Activated CD8-positive, alpha-beta T cell treated with anti-CD3 and anti-CD28 coated beads, Interleukin-2, amount 10 ng/mL, durations not matched to agents 7 days and 5 days (primary cell): ENCODE results near the gene OR10X1. TPM values are rescaled to one million over a fixed set of nuclear protein-coding genes. Genes with fewer than 3 reads are reported as not detected.

Experiments
- ATAC-seq: fragments of 150-1000 bp; cut with Tn5 transposase; one replicate; pipeline ENCODE4 v1.10.0; 2021; ENCODE audit warnings: moderate library complexity
- CTCF ChIA-PET: fragments of 350-600 bp; sonication (Branson Sonifier 250); formaldehyde crosslinking; loops from one replicate; lab custom pipeline; 2021; ENCODE audit warnings: antibody characterized with exemption; lab: Charles Lee
- POLR2A ChIA-PET: fragments of 350-600 bp; sonication (Branson Sonifier 250); formaldehyde crosslinking; loops from one replicate; lab custom pipeline; 2021; ENCODE audit warnings: antibody characterized with exemption; lab: Charles Lee
- DNase-seq: peaks from one replicate; pipeline ENCODE4 v3.0.0-alpha.2; 2020
- H3K27ac Mint-ChIP-seq: one replicate; pipeline ENCODE4 v1.8.0; 2021; ENCODE audit warnings: mild to moderate bottlenecking, mixed read lengths
- H3K27me3 Mint-ChIP-seq: one replicate; pipeline ENCODE4 v1.8.0; 2021; ENCODE audit warnings: low read depth, mixed read lengths
- H3K36me3 Mint-ChIP-seq: one replicate; pipeline ENCODE4 v1.8.0; 2021; ENCODE audit warnings: low read depth, mixed read lengths
- H3K4me1 Mint-ChIP-seq: one replicate; pipeline ENCODE4 v1.8.0; 2021; ENCODE audit warnings: low read depth, mixed read lengths
- H3K4me3 Mint-ChIP-seq: one replicate; pipeline ENCODE4 v1.8.0; 2021; ENCODE audit warnings: mild to moderate bottlenecking, mixed read lengths
- H3K9me3 Mint-ChIP-seq: one replicate; pipeline ENCODE4 v1.8.0; 2022; ENCODE audit warnings: mixed read lengths; ENCODE audit not compliant: insufficient read depth
- total RNA-seq, 2 experiments: library from RNA; stranded (reverse); gene quantifications; one replicate each; pipeline ENCODE4 v1.2.3, GENCODE V29; 2021

OR10X1 gene, protein sequence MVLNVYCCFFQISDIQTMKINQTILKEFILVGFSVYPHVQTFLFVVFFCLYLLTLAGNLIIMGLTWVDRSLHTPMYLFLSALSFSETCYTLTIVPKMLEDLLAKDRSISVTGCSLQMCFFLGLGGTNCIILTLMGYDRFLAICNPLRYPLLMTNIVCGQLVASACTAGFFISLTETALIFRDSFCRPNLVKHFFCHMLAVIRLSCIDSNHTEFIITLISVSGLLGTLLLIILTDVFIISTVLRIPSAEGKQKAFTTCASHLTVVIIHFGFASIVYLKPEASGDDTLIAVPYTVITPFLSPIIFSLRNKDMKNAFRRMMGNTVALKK
- total RNA-seq: not detected

DNA sequence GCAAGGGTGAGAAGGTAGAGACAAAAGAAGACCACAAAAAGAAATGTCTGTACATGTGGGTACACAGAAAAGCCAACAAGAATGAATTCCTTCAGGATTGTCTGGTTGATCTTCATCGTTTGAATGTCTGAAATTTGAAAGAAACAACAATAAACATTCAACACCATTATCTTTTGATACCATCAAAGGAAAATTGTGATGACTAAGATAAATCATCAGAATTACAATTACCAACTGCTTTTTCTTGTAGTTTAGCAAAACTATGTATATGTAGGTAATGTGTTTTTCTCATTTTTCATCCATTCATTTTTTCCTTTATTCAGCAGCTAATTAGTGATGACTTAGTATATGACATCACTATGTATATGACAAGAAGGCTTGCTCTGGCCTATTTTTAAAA, at the start of gene OR10X1:
Gene OR10X1 (minus strand): TSS at position 167 of the 400 bp plus-strand sequence. CDS start 0 bp downstream, at position 167.
- no peak for ATAC-seq
- POLR2A ChIA-PET: no interaction called here

DNA sequence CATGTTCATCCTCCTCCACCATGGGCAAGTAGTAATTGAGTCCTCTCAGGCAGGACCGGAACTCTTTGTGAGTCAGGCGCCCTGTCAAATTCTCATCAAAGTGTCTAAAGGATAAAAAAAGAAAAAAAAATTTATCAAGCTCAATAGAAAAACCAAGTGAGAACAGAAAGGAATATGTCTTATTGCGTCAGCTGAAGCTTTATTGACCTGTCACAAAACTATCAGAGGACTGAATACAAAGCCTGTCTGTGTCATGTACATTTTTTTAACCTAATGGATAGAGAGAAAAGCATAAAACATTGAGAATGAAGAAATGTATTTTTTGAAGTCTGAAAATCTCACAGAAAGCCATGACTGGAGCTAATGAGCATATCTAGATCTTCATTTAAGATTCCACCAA, 34.1 kb upstream of the OR10X1 start:
- Mint-ChIP-seq H3K36me3 (no peaks in the 10 kb centered on the region), H3K9me3 (no peaks in the 10 kb centered on the region), H3K27ac (no peak overlapping the region), H3K4me1 (no peaks in the 10 kb centered on the region), H3K4me3 (no peak overlapping the region), H3K27me3 (peaks cover 13% of the 10 kb centered on the region)
- ATAC-seq (no peak), DNase-seq (no peak)
- POLR2A ChIA-PET: no interaction called here
- CTCF ChIA-PET: no interaction called here

More for the DNA sequence above, at the start of gene OR10X1:
- Mint-ChIP-seq H3K27ac (no peak within 1 kb of the TSS), H3K27me3 (peaks cover 2% of the 10 kb centered on the region), H3K36me3 (no peaks in the 10 kb centered on the region), H3K9me3 (no peaks in the 10 kb centered on the region), H3K4me3 (no peak within 1 kb of the TSS), H3K4me1 (no peaks in the 10 kb centered on the region)
- CTCF ChIA-PET: no interaction called here
- DNase-seq: no peak

DNA sequence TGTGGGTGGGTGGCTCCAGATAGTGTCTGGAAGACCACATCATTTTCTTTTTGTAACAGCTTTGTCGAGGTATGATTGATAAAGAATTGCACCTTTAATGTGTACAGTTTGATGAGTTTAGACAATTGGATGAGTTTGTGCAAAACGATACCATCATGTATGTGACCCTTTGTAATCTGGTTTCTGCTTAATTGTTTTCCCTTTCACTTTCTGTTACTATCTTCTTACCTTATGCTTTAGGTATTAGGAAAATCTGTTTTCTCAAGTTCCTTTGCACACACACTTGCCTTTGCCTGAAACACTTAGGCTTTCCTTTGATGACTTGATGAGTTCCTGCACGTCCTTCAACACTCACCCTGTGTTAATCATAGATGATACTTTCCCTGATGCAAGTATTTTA, 32.2 kb upstream of the OR10X1 start:
- Mint-ChIP-seq H3K27me3 (peaks cover 9% of the 10 kb centered on the region), H3K9me3 (no peaks in the 10 kb centered on the region), H3K4me3 (no peak overlapping the region), H3K4me1 (no peaks in the 10 kb centered on the region), H3K27ac (no peak overlapping the region), H3K36me3 (no peaks in the 10 kb centered on the region)
- ChIA-PET POLR2A (no interaction called here), CTCF (no interaction called here)
- DNase-seq (no peak), ATAC-seq (no peak)

DNA sequence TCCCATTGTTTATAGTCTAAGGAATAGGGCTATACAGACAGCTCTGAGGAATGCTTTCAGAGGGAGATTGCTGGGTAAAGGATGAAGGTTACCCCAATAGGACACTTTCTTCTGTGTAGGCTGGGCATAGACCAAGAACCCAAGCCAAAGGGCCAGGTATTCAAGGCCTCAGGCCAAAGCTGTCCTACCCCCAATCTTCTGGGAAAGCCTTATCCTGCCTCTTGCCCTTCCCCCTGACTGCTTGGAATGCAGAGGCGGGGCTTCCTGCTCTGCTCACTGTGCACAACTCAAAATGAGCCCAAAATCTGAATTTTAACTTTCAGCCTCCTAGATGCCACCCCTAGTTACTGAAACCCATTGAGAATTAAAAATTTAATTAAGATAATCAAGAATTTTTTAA, 27.6 kb upstream of the OR10X1 start:
- POLR2A ChIA-PET: no interaction called here
- no peaks in the 10 kb centered on the region for H3K36me3 Mint-ChIP-seq

DNA sequence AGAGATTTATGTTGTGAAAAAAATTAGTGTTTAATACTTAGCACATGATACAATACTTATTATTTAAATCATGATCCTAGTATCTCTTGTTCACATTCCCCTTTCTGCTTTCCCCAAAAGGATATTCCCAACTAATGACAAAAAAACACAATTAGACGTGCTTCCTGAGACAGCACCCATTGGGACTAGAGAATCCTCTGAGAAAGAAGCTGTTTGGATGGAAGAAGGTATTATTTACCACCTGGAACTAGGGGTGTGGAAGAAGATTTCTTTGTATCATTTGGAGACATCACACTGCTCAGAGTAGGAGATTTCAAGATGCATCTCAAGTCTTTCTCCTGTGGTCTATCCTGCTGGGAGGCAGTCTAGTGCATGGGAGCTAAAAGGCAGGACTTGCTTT, 25.3 kb upstream of the OR10X1 start, which contains the start of gene OR10Z1:
Gene OR10Z1 (plus strand): TSS at position 301 of the 400 bp plus-strand sequence. CDS start 1,171 bp downstream, outside the sequence.
- no peak for ATAC-seq
- ChIA-PET POLR2A (no interaction called here), CTCF (interaction anchor here (1.1 kb wide), 1 partner anchor 394 kb away, joined by 3 read pairs; no protein-coding TSS in a partner anchor)
- no peaks in the 10 kb centered on the region for H3K4me1 Mint-ChIP-seq
- peaks cover 5% of the 10 kb centered on the region for H3K27me3 Mint-ChIP-seq
- no peak within 1 kb of the TSS for H3K4me3 Mint-ChIP-seq
- DNase-seq: no peak
- H3K36me3 Mint-ChIP-seq: no peaks in the 10 kb centered on the region
- H3K27ac Mint-ChIP-seq: no peak within 1 kb of the TSS
- no peaks in the 10 kb centered on the region for H3K9me3 Mint-ChIP-seq

More for the DNA sequence above, 27.6 kb upstream of the OR10X1 start:
- DNase-seq (no peak), ATAC-seq (no peak)
- no peak overlapping the region for H3K4me3 Mint-ChIP-seq
- H3K27ac Mint-ChIP-seq: no peak overlapping the region
- no peaks in the 10 kb centered on the region for H3K9me3 Mint-ChIP-seq
- peaks cover 2% of the 10 kb centered on the region for H3K27me3 Mint-ChIP-seq
- no peaks in the 10 kb centered on the region for H3K4me1 Mint-ChIP-seq
- CTCF ChIA-PET: interaction anchor here (0.7 kb wide), 1 partner anchor 35 kb away, joined by 3 read pairs; no protein-coding TSS in a partner anchor

DNA sequence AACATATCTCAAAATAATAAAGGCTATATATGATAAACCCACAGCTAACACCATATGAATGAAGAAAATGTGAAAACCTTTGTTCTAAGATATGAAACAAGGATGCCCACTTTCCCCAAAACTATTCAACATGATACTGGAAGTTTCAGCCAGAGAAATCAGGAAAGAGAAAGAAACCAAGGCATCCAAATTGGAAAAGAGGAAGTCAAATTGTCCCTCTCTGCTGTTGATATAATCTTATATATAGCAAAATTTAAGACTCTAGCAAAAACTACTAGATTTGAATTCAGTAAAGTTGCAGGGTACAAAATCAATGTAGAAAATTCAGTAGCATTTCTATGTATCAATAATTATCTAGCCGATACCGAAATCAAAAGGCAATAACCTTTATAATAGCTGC, 21.0 kb upstream of the OR10X1 start:
- no peak overlapping the region for H3K27ac Mint-ChIP-seq
- H3K4me3 Mint-ChIP-seq: no peak overlapping the region
- CTCF ChIA-PET: no interaction called here
- no peaks in the 10 kb centered on the region for H3K36me3 Mint-ChIP-seq
- DNase-seq (no peak), ATAC-seq (no peak)
- POLR2A ChIA-PET: no interaction called here
- H3K4me1 Mint-ChIP-seq: no peaks in the 10 kb centered on the region
- peaks cover 8% of the 10 kb centered on the region for H3K27me3 Mint-ChIP-seq
- H3K9me3 Mint-ChIP-seq: peaks cover 6% of the 10 kb centered on the region

DNA sequence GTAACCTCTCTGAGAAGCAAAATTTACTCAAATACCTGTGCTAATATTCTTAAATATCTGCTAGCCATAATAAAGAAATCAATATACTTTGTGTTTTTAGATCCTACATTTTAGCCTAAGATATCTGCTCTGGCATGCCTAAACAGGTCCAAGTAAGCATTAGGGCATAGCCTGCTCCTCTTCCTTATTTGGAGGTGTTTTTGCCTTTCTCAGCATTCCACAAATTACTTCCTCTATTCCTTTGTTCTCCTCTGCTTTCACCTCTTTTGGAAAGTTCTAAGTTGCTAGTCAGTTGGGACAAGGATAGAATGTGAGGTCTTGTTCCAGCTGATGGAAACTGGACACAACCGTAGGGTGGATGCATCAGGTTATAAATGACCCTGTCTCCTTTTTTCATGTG, 7.2 kb upstream of the OR10X1 start:
- Mint-ChIP-seq H3K4me1 (no peaks in the 10 kb centered on the region), H3K36me3 (no peaks in the 10 kb centered on the region), H3K27me3 (peaks cover 2% of the 10 kb centered on the region), H3K4me3 (no peak overlapping the region), H3K9me3 (peaks cover 4% of the 10 kb centered on the region), H3K27ac (no peak overlapping the region)
- ChIA-PET POLR2A (no interaction called here), CTCF (no interaction called here)
- DNase-seq: no peak
- ATAC-seq: no peak

DNA sequence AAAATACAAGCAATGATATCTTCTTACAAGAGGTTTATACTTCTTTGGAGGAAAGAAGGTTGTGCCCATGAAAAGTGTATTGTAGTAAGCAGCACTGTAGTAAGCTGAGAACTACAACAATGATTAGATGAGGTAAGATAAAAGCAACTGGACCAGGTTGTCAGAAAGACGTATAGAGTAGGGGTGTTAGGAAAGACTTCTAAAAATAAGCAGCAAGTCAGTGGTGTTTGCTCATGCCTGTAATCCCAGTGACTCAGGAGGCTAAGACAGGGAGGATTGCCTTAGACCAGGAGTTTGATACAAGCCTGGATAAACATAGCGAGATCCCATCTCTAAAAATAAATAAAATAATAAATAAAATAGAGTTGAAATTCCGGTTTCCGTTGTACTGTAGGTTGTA, 4.3 kb upstream of the OR10X1 start:
- POLR2A ChIA-PET: no interaction called here
- Mint-ChIP-seq H3K4me3 (no peak overlapping the region), H3K27me3 (peaks cover 2% of the 10 kb centered on the region), H3K36me3 (no peaks in the 10 kb centered on the region), H3K4me1 (no peaks in the 10 kb centered on the region), H3K27ac (no peak overlapping the region), H3K9me3 (peaks cover 4% of the 10 kb centered on the region)
- CTCF ChIA-PET: no interaction called here
- ATAC-seq (no peak), DNase-seq (no peak)

DNA sequence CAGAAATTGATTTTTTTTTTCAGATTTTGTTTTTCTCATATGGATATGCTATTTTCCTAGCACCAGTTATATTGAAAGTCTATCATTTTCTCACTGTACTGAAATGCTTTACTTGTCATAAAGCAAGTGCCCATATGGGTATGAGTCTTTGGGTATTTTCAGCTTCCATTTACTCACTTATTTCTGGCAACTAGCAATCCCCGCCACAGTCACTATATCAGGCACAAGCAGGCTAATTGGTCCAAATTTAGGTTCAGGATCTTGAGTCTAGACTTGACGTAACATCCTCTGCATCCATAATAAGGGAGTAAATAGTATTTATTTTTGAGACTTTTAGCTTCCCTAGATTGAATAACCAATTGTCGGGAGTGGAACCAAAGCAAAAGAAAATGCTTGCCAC, 2.1 kb downstream of the OR10X1 start:
- Mint-ChIP-seq H3K4me3 (no peak overlapping the region), H3K4me1 (no peaks in the 10 kb centered on the region), H3K27me3 (peaks cover 6% of the 10 kb centered on the region), H3K9me3 (no peaks in the 10 kb centered on the region), H3K36me3 (no peaks in the 10 kb centered on the region), H3K27ac (no peak overlapping the region)
- DNase-seq (no peak), ATAC-seq (no peak)
- POLR2A ChIA-PET: no interaction called here
- CTCF ChIA-PET: no interaction called here

DNA sequence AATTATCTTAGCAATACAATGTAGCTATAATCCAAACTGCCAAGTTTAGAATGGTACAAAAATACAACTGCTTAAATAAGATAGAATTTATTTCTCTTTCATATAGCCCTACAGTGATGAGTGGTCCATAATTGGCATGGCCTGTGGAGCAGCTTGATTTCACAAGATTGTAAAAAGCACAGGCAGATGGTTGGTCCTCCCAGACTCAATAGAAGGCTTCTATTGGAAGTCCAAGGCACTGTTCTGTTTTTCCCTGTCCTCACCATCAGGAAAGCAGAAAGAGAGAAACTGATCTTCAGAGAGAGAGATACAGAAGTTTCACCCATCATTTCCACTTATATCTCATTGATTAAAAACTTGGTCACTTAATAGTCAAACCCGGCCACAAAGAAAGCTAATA, 7.5 kb downstream of the OR10X1 start:
- CTCF ChIA-PET: interaction anchor here (0.8 to 1.1 kb wide), 2 partner anchors 13 to 35 kb away, joined by 3 read pairs; no protein-coding TSS in a partner anchor

DNA sequence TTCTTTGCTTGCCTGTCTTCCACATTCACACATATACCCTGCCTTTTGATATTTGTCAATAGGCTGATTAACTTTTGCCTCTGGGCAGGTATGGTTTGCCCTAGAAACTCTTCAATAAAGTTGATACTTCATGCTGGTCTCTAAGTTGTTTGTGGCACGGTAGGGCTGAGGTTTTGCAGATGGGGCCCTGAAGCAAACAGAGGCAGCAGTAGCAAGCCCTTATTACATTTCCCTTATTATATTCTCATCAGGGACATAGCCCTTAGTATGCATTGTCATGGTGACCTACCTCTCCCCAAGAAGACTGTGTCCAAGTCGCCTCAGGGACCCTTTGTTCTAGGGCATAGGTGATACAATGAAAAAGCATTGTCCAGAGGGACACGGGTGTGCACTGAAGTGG, 9.2 kb downstream of the OR10X1 start, which contains the start of gene OR6P1:
Gene OR6P1 (minus strand): TSS at position 101 of the 400 bp plus-strand sequence. CDS start 6,976 bp downstream, outside the sequence.
- no peaks in the 10 kb centered on the region for H3K36me3 Mint-ChIP-seq
- ChIA-PET POLR2A (no interaction called here), CTCF (interaction anchor here (0.6 kb wide), 1 partner anchor 222 kb away, joined by 3 read pairs; no protein-coding TSS in a partner anchor)
- no peaks in the 10 kb centered on the region for H3K4me1 Mint-ChIP-seq
- ATAC-seq: no peak
- no peak for DNase-seq
- H3K27me3 Mint-ChIP-seq: peaks cover 11% of the 10 kb centered on the region
- H3K27ac Mint-ChIP-seq: no peak within 1 kb of the TSS
- H3K9me3 Mint-ChIP-seq: no peaks in the 10 kb centered on the region
- H3K4me3 Mint-ChIP-seq: no peak within 1 kb of the TSS

More for the DNA sequence above, 7.5 kb downstream of the OR10X1 start:
- Mint-ChIP-seq H3K27ac (no peak overlapping the region), H3K9me3 (no peaks in the 10 kb centered on the region), H3K27me3 (peaks cover 9% of the 10 kb centered on the region), H3K4me1 (no peaks in the 10 kb centered on the region), H3K4me3 (no peak overlapping the region), H3K36me3 (no peaks in the 10 kb centered on the region)
- ATAC-seq (no peak), DNase-seq (no peak)
- POLR2A ChIA-PET: interaction anchor here (1.0 kb wide), 1 partner anchor 52 kb away, joined by 3 read pairs; no protein-coding TSS in a partner anchor

DNA sequence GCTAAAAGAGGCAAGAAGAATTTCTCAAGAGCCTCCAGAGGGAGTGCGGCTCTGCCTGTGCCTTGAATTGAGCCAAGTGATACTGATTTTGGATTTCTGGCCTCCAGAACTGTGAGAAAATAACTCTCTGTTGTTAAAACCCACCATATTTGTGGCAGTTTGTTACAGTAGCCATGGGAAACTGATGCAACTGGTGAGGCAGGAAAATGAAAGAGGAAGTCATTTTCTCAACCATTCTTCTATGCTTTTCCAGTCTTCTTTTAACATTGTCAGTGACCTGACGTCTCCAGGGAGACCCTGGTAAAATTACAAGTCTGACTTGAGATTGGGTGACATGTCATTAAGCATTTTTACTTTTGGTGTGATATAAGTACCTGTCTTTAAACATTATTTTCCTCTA, 15.1 kb downstream of the OR10X1 start:
- no peaks in the 10 kb centered on the region for H3K4me1 Mint-ChIP-seq
- H3K9me3 Mint-ChIP-seq: no peaks in the 10 kb centered on the region
- H3K4me3 Mint-ChIP-seq: no peak overlapping the region
- no peak for DNase-seq
- CTCF ChIA-PET: no interaction called here
- POLR2A ChIA-PET: no interaction called here
- no peak for ATAC-seq
- no peak overlapping the region for H3K27ac Mint-ChIP-seq
- peaks cover 2% of the 10 kb centered on the region for H3K27me3 Mint-ChIP-seq
- no peaks in the 10 kb centered on the region for H3K36me3 Mint-ChIP-seq
